Stimulated activated CD4-positive, alpha-beta T cell treated with anti-CD3 and anti-CD28 coated beads, Interleukin-12 subunit alpha, Interleukin-12 subunit beta, amount 100 ng/mL, for 24 hours (primary cell): ENCODE measurements around the gene DNAJC18.
"Not testable (repeated sequence)": the region's sequence is repeated elsewhere in the genome, so short reads cannot be mapped to it uniquely, and the experiment has no call there.

Experiments
- DNase-seq, 2 experiments: peaks; one replicate each; pipeline ENCODE4 v3.0.0-alpha.2; 2020; ENCODE audit warnings: low read depth in 2 of 2

The DNAJC18 gene

GRCh38 chr5:139388198-139388821 lies 51.0 kb downstream of the DNAJC18 start:
- no peak for DNase-seq

- no peak for DNase-seq
Observed at GRCh38 chr5:139387611-139388197, 51.6 kb downstream of the DNAJC18 start.

GRCh38 chr5:139386956-139387355 lies 52.4 kb downstream of the DNAJC18 start:
- not testable (repeated sequence) for DNase-seq

GRCh38 chr5:139386050-139386438 lies 53.3 kb downstream of the DNAJC18 start:
- no peak for DNase-seq

GRCh38 chr5:139385061-139386049 lies 54.0 kb downstream of the DNAJC18 start:
- no peak for DNase-seq

- no peak for DNase-seq
Observed at GRCh38 chr5:139384591-139385051, 54.7 kb downstream of the DNAJC18 start.

GRCh38 chr5:139383993-139384590 lies 55.2 kb downstream of the DNAJC18 start:
- DNase-seq, result no peak

GRCh38 chr5:139383275-139383992 lies 55.9 kb downstream of the DNAJC18 start, which contains the start of gene SLC23A1:
TSS of gene SLC23A1 (minus strand) at chr5:139383297. CDS start at chr5:139383253, 44 bp downstream.
- DNase-seq, result no peak

- no peak for DNase-seq
Observed at GRCh38 chr5:139382807-139383206, 56.5 kb downstream of the DNAJC18 start.

- DNase-seq, result no peak
Observed at GRCh38 chr5:139381837-139382761, 57.2 kb downstream of the DNAJC18 start.

GRCh38 chr5:139379626-139380449 lies 59.5 kb downstream of the DNAJC18 start:
- no peak for DNase-seq

- DNase-seq, result no peak
Observed at GRCh38 chr5:139378941-139379361, 60.4 kb downstream of the DNAJC18 start.

GRCh38 chr5:139378101-139378825 lies 61.1 kb downstream of the DNAJC18 start:
- no peak for DNase-seq

- no peak for DNase-seq
Observed at GRCh38 chr5:139377226-139377625, 62.1 kb downstream of the DNAJC18 start.

- DNase-seq, result no peak
Observed at GRCh38 chr5:139376364-139376763, 63.0 kb downstream of the DNAJC18 start.

- DNase-seq, result no peak
Observed at GRCh38 chr5:139374909-139375308, 64.4 kb downstream of the DNAJC18 start.

- no peak for DNase-seq
Observed at GRCh38 chr5:139371482-139372435, 67.6 kb downstream of the DNAJC18 start.
